Activated CD8-positive, alpha-beta memory T cell treated with anti-CD3 and anti-CD28 coated beads, Interleukin-2, amount 10 ng/mL, durations not matched to agents 7 days and 5 days (primary cell): Measurements from ENCODE around the gene TRIM46. TPM values are rescaled to one million over a fixed set of nuclear protein-coding genes. Genes with fewer than 3 reads are reported as not detected.
A peak's percentile ranks its signal among the peaks of the same experiment; 100 is the strongest.

Source experiments
- ATAC-seq: fragments of 150-1000 bp; cut with Tn5 transposase; one replicate; pipeline ENCODE4 v1.10.0; 2021; ENCODE audit warnings: moderate library complexity
- CTCF ChIA-PET: fragments of 350-600 bp; sonication (Branson Sonifier 250); formaldehyde crosslinking; loops from one replicate; lab custom pipeline; 2021; ENCODE audit warnings: antibody characterized with exemption; lab: Charles Lee
- DNase-seq: peaks from one replicate; pipeline ENCODE4 v3.0.0-alpha.2; 2020
- H3K27ac Mint-ChIP-seq: one replicate; pipeline ENCODE4 v1.8.0; 2021; ENCODE audit warnings: mild to moderate bottlenecking, mixed read lengths
- H3K27me3 Mint-ChIP-seq: one replicate; pipeline ENCODE4 v1.8.0; 2021; ENCODE audit warnings: mixed read lengths
- H3K36me3 Mint-ChIP-seq: one replicate; pipeline ENCODE4 v1.8.0; 2021; ENCODE audit warnings: mild to moderate bottlenecking, mixed read lengths
- H3K4me1 Mint-ChIP-seq: one replicate; pipeline ENCODE4 v1.8.0; 2021; ENCODE audit warnings: mixed read lengths
- H3K4me3 Mint-ChIP-seq: one replicate; pipeline ENCODE4 v1.8.0; 2021; ENCODE audit warnings: mild to moderate bottlenecking, moderate library complexity, mixed read lengths
- H3K9me3 Mint-ChIP-seq: one replicate; pipeline ENCODE4 v1.8.0; 2022; ENCODE audit warnings: low read depth, mixed read lengths
- total RNA-seq, 2 experiments: library from RNA; stranded (reverse); gene quantifications; one replicate each; pipeline ENCODE4 v1.2.3, GENCODE V29; 2021

Gene TRIM46
- total RNA-seq, result 10 to 100 TPM; 11.2 to 16.1 TPM

DNA sequence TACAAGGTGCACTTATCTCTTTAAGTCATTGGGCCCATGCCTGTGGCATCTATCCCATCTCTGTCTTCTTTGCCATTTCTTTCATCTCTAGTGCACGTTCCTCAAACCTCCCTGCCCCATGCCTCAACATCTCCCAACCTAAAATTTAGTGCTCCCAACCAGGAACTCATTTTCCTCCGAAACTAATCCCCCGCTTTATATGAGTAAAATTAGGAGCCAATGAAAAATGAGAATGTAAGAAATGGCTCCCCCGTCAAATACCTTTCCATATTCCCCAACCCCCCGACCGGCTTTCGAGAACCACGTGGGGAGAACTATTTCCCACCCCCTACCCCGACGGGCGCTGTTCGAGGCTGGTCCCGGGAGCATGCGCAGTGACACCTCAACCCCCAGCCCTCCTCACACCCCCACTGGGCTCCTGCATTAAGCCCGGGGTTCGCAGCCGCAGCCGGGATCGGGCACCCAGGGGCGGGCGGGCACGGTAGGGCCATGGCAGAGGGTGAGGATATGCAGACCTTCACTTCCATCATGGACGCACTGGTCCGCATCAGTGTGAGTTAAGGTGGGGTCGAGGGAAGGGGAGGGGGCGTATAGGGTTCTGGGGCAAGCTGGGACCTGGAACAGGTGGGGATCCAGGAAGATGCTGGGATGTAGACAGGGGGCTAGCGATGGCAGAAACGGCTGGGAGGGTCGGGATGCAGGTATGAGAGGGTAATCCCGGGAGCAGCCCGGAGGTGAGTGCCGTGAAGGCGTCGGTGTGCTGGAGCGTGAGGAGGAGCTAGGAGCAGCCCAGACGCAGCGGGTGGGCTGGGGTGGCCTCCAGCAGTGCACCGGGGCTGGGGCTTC is at the start of gene TRIM46:
Gene TRIM46 (plus strand): TSS at position 372 of the 846 bp plus-strand sequence. CDS start 118 bp downstream, at position 490.
- Mint-ChIP-seq H3K9me3 (no peaks in the 10 kb centered on the region), H3K4me3 (peak within 1 kb of the TSS; percentile 82), H3K36me3 (peaks cover 13% of the 10 kb centered on the region), H3K27me3 (no peaks in the 10 kb centered on the region), H3K27ac (peak within 1 kb of the TSS; percentile 90), H3K4me1 (peaks cover 50% of the 10 kb centered on the region)
- peak; percentile 50 for ATAC-seq
- DNase-seq, result peak; percentile 85
- CTCF ChIA-PET, result interaction anchor here (0.7 to 13.0 kb wide), 40 partner anchors 9 to 218 kb away, joined by 3 to 295 read pairs (median 6); partner anchors contain the start of genes ADAM15, DPM3, EFNA4 and MTX1

GRCh38 chr1:155124503-155125463 is 48.9 kb upstream of the TRIM46 start:
- Mint-ChIP-seq H3K36me3 (no peaks in the 10 kb centered on the region), H3K9me3 (no peaks in the 10 kb centered on the region), H3K4me1 (peaks cover 25% of the 10 kb centered on the region), H3K27me3 (peaks cover 69% of the 10 kb centered on the region), H3K4me3 (no peak overlapping the region), H3K27ac (no peak overlapping the region)
- CTCF ChIA-PET, result interaction anchor here (1.0 to 1.7 kb wide), 3 partner anchors 39 to 48 kb away, joined by 3 to 6 read pairs (median 4); partner anchors contain the start of gene KRTCAP2
- DNase-seq, result no peak
- ATAC-seq, result no peak

GRCh38 chr1:155125511-155125945 is 48.1 kb upstream of the TRIM46 start:
- no peak overlapping the region for H3K27ac Mint-ChIP-seq
- ATAC-seq (no peak), DNase-seq (no peak)
- CTCF ChIA-PET, result interaction anchor here (1.0 kb wide), 1 partner anchor 47 kb away, joined by 3 read pairs; the partner anchor contains the start of gene KRTCAP2
- peaks cover 25% of the 10 kb centered on the region for H3K4me1 Mint-ChIP-seq
- H3K27me3 Mint-ChIP-seq, result peaks cover 69% of the 10 kb centered on the region
- H3K4me3 Mint-ChIP-seq, result no peak overlapping the region
- H3K36me3 Mint-ChIP-seq, result no peaks in the 10 kb centered on the region
- no peaks in the 10 kb centered on the region for H3K9me3 Mint-ChIP-seq

GRCh38 chr1:155125946-155126555 is 47.6 kb upstream of the TRIM46 start:
- Mint-ChIP-seq H3K9me3 (no peaks in the 10 kb centered on the region), H3K27me3 (peaks cover 71% of the 10 kb centered on the region), H3K36me3 (no peaks in the 10 kb centered on the region), H3K4me1 (peaks cover 25% of the 10 kb centered on the region), H3K27ac (no peak overlapping the region), H3K4me3 (no peak overlapping the region)
- ATAC-seq (no peak), DNase-seq (no peak)
- CTCF ChIA-PET, result interaction anchor here (1.0 to 2.0 kb wide), 2 partner anchors 39 to 47 kb away, joined by 3 to 4 read pairs; partner anchors contain the start of gene KRTCAP2

DNA sequence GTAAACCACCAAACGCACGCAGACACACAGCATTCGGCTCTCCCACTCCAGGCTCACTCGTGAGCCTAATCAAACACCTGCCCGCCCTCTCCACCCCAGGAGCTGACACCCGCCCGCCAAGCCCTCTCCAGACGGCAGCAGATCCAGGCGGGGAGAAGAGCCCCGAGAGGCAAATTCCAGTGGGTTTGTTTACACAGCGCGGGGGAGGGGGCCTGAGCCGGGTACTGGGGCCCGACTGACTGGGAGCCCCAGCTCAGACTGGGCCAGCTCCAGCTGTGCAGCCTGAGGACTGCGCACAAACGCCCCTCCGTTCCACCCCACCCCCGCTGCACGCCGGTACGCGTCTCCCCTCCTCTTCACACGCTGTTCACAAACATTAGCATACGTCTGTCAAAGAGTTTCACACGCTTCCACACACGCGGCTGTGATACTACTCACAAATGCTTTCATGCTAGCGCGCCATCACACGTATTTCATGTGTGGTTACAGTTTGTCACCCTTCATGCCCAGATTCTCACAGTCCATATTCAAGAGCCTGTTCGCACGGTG is 47.0 kb upstream of the TRIM46 start:
- Mint-ChIP-seq H3K27ac (no peak overlapping the region), H3K4me1 (peaks cover 25% of the 10 kb centered on the region), H3K4me3 (peak overlapping the region; percentile 64), H3K27me3 (peaks cover 67% of the 10 kb centered on the region), H3K36me3 (no peaks in the 10 kb centered on the region), H3K9me3 (no peaks in the 10 kb centered on the region)
- CTCF ChIA-PET, result interaction anchor here (2.0 kb wide), 1 partner anchor 40 kb away, joined by 4 read pairs; no protein-coding TSS in a partner anchor
- ATAC-seq (peak; percentile 34), DNase-seq (no peak)

DNA sequence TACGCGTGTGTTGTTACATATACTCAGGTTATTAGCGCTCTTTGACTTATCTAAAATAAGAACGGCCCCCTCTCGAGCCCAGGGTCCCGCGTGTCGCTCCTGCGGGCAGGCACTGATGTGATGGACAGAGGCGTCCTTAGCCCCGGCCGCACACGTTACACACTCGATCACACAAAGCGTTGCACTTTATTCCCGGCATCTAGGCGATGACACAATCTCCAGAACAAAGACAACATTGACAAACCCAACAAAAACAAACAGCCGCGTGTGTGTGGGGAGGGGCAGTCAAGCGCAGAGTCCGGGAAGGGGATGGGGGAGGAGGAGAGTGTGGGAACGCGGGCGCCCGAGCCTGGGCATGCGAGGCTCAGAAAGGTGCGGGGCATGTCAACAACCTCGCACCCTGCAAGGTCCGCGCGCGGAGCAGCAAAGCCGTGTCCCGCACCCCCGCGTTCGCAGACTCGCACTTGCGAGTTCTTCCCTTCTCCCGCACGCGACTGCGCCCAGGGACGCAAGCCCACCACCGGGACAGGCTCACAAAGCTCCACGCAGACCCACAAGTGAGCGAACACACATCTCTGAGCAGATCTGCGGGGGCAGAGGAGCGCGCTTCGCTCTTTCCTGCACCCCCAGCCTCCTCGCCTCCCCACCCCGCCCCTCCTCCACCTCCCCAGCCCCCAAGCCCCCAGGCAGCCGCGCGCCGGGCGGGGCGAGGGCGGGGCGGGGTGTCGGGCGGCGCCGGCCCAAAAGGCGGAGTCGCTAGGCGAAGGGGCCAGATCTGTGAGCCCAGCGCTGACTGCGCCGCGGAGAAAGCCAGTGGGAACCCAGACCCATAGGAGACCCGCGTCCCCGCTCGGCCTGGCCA is 46.3 kb upstream of the TRIM46 start, which contains the start of gene EFNA1:
Gene EFNA1 (plus strand): TSS at position 772 of the 862 bp plus-strand sequence. CDS start 102 bp downstream, outside the sequence.
- H3K4me1 Mint-ChIP-seq, result peaks cover 25% of the 10 kb centered on the region
- H3K27me3 Mint-ChIP-seq, result peaks cover 66% of the 10 kb centered on the region
- no peak for DNase-seq
- H3K36me3 Mint-ChIP-seq, result no peaks in the 10 kb centered on the region
- no peaks in the 10 kb centered on the region for H3K9me3 Mint-ChIP-seq
- no peak within 1 kb of the TSS for H3K27ac Mint-ChIP-seq
- CTCF ChIA-PET, result interaction anchor here (2.0 kb wide), 1 partner anchor 41 kb away, joined by 4 read pairs; no protein-coding TSS in a partner anchor
- H3K4me3 Mint-ChIP-seq, result peak within 1 kb of the TSS; percentile 64
- peak; percentile 80 for ATAC-seq

- H3K27ac Mint-ChIP-seq, result no peak overlapping the region
- H3K36me3 Mint-ChIP-seq, result no peaks in the 10 kb centered on the region
- ATAC-seq (no peak), DNase-seq (no peak)
- peaks cover 25% of the 10 kb centered on the region for H3K4me1 Mint-ChIP-seq
- peaks cover 62% of the 10 kb centered on the region for H3K27me3 Mint-ChIP-seq
- peak overlapping the region; percentile 43 for H3K4me3 Mint-ChIP-seq
- CTCF ChIA-PET, result interaction anchor here (0.9 to 2.0 kb wide), 4 partner anchors 37 to 129 kb away, joined by 3 to 9 read pairs (median 5); no protein-coding TSS in a partner anchor
- H3K9me3 Mint-ChIP-seq, result no peaks in the 10 kb centered on the region
Observed at GRCh38 chr1:155127967-155128754, 45.5 kb upstream of the TRIM46 start.

- no peak for DNase-seq
- no peaks in the 10 kb centered on the region for H3K36me3 Mint-ChIP-seq
- CTCF ChIA-PET, result interaction anchor here (0.9 to 1.6 kb wide), 3 partner anchors 38 to 130 kb away, joined by 3 to 9 read pairs (median 6); no protein-coding TSS in a partner anchor
- peaks cover 58% of the 10 kb centered on the region for H3K27me3 Mint-ChIP-seq
- ATAC-seq, result no peak
- H3K27ac Mint-ChIP-seq, result no peak overlapping the region
- H3K9me3 Mint-ChIP-seq, result no peaks in the 10 kb centered on the region
- H3K4me1 Mint-ChIP-seq, result peaks cover 25% of the 10 kb centered on the region
- no peak overlapping the region for H3K4me3 Mint-ChIP-seq
Observed at GRCh38 chr1:155128755-155129473, 44.7 kb upstream of the TRIM46 start.

GRCh38 chr1:155130272-155131006 is 43.2 kb upstream of the TRIM46 start:
- Mint-ChIP-seq H3K27me3 (peaks cover 43% of the 10 kb centered on the region), H3K4me1 (peaks cover 31% of the 10 kb centered on the region), H3K36me3 (no peaks in the 10 kb centered on the region), H3K9me3 (no peaks in the 10 kb centered on the region), H3K27ac (no peak overlapping the region), H3K4me3 (no peak overlapping the region)
- ATAC-seq, result no peak
- CTCF ChIA-PET, result interaction anchor here (1.1 to 3.1 kb wide), 5 partner anchors 14 to 80 kb away, joined by 3 to 9 read pairs (median 5); partner anchors contain the start of gene KRTCAP2
- DNase-seq, result no peak

GRCh38 chr1:155131285-155131684 is 42.4 kb upstream of the TRIM46 start:
- Mint-ChIP-seq H3K4me1 (peaks cover 29% of the 10 kb centered on the region), H3K27me3 (peaks cover 38% of the 10 kb centered on the region), H3K4me3 (no peak overlapping the region), H3K36me3 (no peaks in the 10 kb centered on the region), H3K27ac (no peak overlapping the region), H3K9me3 (no peaks in the 10 kb centered on the region)
- CTCF ChIA-PET, result interaction anchor here (1.3 to 3.1 kb wide), 5 partner anchors 15 to 81 kb away, joined by 3 to 9 read pairs (median 5); partner anchors contain the start of gene KRTCAP2
- no peak for DNase-seq
- no peak for ATAC-seq
